Stomach (tissue), 9 donors: ENCODE measurements around the gene VGLL1. TPM values are rescaled to one million over a fixed set of nuclear protein-coding genes. Genes with fewer than 3 reads are reported as not detected.

Experiments
- DNase-seq, 2 donors: peaks; one replicate each; pipeline versions ENCODE4 v3.0.0 to v3.0.0-alpha.2; 2013 to 2019
- H3K27ac ChIP-seq, 5 donors: fragments of 200-600 bp in 4 of 5; sonication (generic) in 4 of 5; one replicate each; pipeline ENCODE4 v1.5.1; 2013 to 2019; ENCODE audit warnings: mild to moderate bottlenecking in 1 of 5, moderate library complexity in 1 of 5
- H3K27me3 ChIP-seq, 3 donors: fragments of 200-600 bp; sonication (generic); one replicate each; pipeline ENCODE4 v1.5.1; 2017 to 2019; ENCODE audit warnings: mixed run types in 1 of 3
- H3K36me3 ChIP-seq, 4 donors: fragments of 200-600 bp; sonication (generic); 1 replicate in 3 of 4; 2 replicates in 1 of 4; pipeline ENCODE4 v1.5.1; 2016 to 2019
- H3K4me1 ChIP-seq, 4 donors: fragments of 200-600 bp; sonication (generic); one replicate each; pipeline ENCODE4 v1.5.1; 2016 to 2019
- H3K4me3 ChIP-seq, 4 donors: fragments of 200-600 bp; sonication (generic) in 3 of 4; one replicate each; pipeline ENCODE4 v1.5.1; 2016 to 2019; ENCODE audit warnings: mild to moderate bottlenecking in 1 of 4
- H3K9me3 ChIP-seq, 4 donors: fragments of 200-600 bp; sonication (generic); one replicate each; pipeline ENCODE4 v1.5.1; 2016 to 2019
- CTCF ChIP-seq, 7 experiments: fragments of 450-650 bp in 4 of 7; fragments of 200-600 bp in 3 of 7; sonication (generic) in 3 of 7; IDR thresholded peaks; one replicate each; pipeline ENCODE4 v1.5.1; 2016 to 2019; ENCODE audit warnings: antibody characterized with exemption in 7 of 7, control low read depth in 2 of 7, mild to moderate bottlenecking in 1 of 7
- EP300 ChIP-seq: sonication (generic); formaldehyde crosslinking; IDR thresholded peaks from one replicate; pipeline ENCODE4 v1.6.1; 2017; ENCODE audit warnings: antibody characterized with exemption
- POLR2A ChIP-seq, 4 donors: fragments of 450-650 bp; IDR thresholded peaks; one replicate each; pipeline ENCODE4 v1.6.1; 2016; ENCODE audit warnings: antibody characterized with exemption in 4 of 4, control low read depth in 2 of 4, mild to moderate bottlenecking in 1 of 4, moderate library complexity in 1 of 4
- POLR2AphosphoS5 ChIP-seq, 3 donors: sonication (generic); formaldehyde crosslinking; IDR thresholded peaks; one replicate each; pipeline ENCODE4 v1.6.1; 2016; ENCODE audit warnings: antibody characterized with exemption in 3 of 3
- WGBS, 5 donors: extraction: QIAGEN DNeasy Blood & Tissue Kit in 3 of 5; methylation state at CpG; one replicate each; pipeline versions ENCODE4 v1.1.5 to v1.1.7; 2013 to 2018; 5-methylcytosine and 5-hydroxymethylcytosine counted together
- intact Hi-C: fragments of 100-400 bp; cut with DNase I; formaldehyde crosslinking; loops from one replicate; pipeline ENCODE4 v1.15.1; 2023; ENCODE audit warnings: low total_unique reads
- polyA plus RNA-seq, 3 donors: library from polyadenylated mRNA; stranded (reverse); fragments of 200-250 nt; gene quantifications; one replicate each; pipeline ENCODE4 v1.2.3, GENCODE V29; 2013
- total RNA-seq, 5 donors: library from RNA; depleted of rRNA; stranded (reverse); fragments of >200 nt; gene quantifications; one replicate each; pipeline versions ENCODE4 v1.1.0 to v1.2.3, GENCODE V29; 2014 to 2016
- donor health status: healthy with polysubstance abuse.
- donor health status: Bipolar disorder and iron deficiency.
- donor health status: healthy.

The VGLL1 gene
- total and polyA plus RNA-seq, 8 donors = 0.43 to 7.7 (median 1.2) TPM; not detected in 5

GRCh38 chrX:136534131-136534530 is 2.1 kb downstream of the VGLL1 start:
- DNase-seq = no peak
- peaks cover 0 to 9% (median 0%) of the 10 kb centered on the region in 3 donors for H3K27me3 ChIP-seq
- TF ChIP-seq POLR2A (IDR thresholded peaks at IDR 0.05) = no peak
- no peak for TF ChIP-seq EP300
- no peak for TF ChIP-seq CTCF (IDR thresholded peaks at IDR 0.05)
- H3K4me3 ChIP-seq = no peak overlapping the region
- no peaks in the 10 kb centered on the region for H3K9me3 ChIP-seq
- H3K36me3 ChIP-seq = no peaks in the 10 kb centered on the region
- H3K4me1 ChIP-seq = no peaks in the 10 kb centered on the region
- H3K27ac ChIP-seq = no peak overlapping the region
- WGBS, 5 donors = 70 to 94% (median 89%) methylated on average over 2 of the region's 2 CpGs
- intact Hi-C loops = no loop called here

- intact Hi-C loops = no loop called here
- Histone ChIP-seq H3K27me3 (peaks cover 0 to 12% (median 0%) of the 10 kb centered on the region in 3 donors), H3K36me3 (no peaks in the 10 kb centered on the region), H3K9me3 (no peaks in the 10 kb centered on the region), H3K4me3 (no peak overlapping the region), H3K4me1 (no peaks in the 10 kb centered on the region), H3K27ac (no peak overlapping the region)
- WGBS, 5 donors = 55 to 92% (median 70%) methylated on average over 2 of the region's 2 CpGs
- TF ChIP-seq POLR2AphosphoS5 (IDR thresholded peaks at IDR 0.05) (no peak), POLR2A (IDR thresholded peaks at IDR 0.05) (no peak), EP300 (no peak), CTCF (IDR thresholded peaks at IDR 0.05) (no peak)
- DNase-seq = no peak
Measured at GRCh38 chrX:136538811-136539210, 6.8 kb downstream of the VGLL1 start.

DNA sequence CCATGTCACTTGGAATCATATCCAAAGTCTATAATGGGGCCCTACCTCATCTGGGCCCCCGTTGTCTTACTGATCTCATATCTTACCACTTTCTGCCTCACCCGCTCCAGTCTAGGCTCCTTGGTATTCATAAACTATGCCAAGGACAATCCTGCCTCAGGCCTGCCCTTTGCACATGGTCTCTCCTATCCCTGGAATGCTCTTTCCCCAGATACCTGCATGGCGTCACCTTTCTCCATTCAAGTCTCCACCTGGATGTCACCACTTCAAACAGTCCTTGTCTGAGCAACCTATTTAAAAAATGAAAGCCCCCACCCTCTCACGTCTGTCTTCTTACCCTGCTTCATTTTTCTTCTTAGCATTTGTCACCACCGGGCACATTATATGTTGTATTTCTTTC is 8.2 kb downstream of the VGLL1 start:
- no peaks in the 10 kb centered on the region for H3K9me3 ChIP-seq
- intact Hi-C loops = no loop called here
- no peak overlapping the region for H3K27ac ChIP-seq
- no peak for DNase-seq
- no peaks in the 10 kb centered on the region for H3K4me1 ChIP-seq
- H3K4me3 ChIP-seq = no peak overlapping the region
- peaks cover 0 to 12% (median 0%) of the 10 kb centered on the region in 3 donors for H3K27me3 ChIP-seq
- H3K36me3 ChIP-seq = no peaks in the 10 kb centered on the region
- 67 to 93% (median 80%) methylated on average over 4 to 5 of the region's 5 CpGs for WGBS, 5 donors
- no peak for TF ChIP-seq EP300
- no peak for TF ChIP-seq POLR2AphosphoS5 (IDR thresholded peaks at IDR 0.05)
- no peak for TF ChIP-seq CTCF (IDR thresholded peaks at IDR 0.05)
- no peak for TF ChIP-seq POLR2A (IDR thresholded peaks at IDR 0.05)

DNA sequence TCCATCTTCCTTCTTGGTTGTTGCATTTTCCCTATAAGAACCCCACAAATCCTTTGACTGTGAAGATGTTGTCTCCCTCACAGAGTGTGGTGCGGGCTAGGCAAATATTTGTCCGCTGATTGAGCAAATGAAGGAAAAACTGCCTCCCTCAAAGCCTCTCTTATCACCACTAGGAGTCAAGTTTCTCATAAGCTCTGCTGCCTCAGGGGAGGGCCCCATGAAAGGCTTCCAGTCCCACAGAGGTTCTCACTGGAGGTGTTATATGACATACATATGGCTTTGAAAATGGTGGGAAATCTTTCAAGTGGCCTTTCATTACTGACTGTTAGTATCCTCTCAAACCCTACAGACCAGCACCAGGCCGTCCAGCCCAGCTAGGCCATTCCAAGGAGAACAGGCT is 9.3 kb downstream of the VGLL1 start:
- no peaks in the 10 kb centered on the region for H3K9me3 ChIP-seq
- H3K27me3 ChIP-seq = peaks cover 0 to 7% (median 0%) of the 10 kb centered on the region in 3 donors
- peak in 1 of 2 donors; percentile 23 for DNase-seq
- H3K4me1 ChIP-seq = no peaks in the 10 kb centered on the region
- TF ChIP-seq CTCF (IDR thresholded peaks at IDR 0.05) (no peak), EP300 (no peak), POLR2AphosphoS5 (IDR thresholded peaks at IDR 0.05) (no peak), POLR2A (IDR thresholded peaks at IDR 0.05) (no peak)
- no peak overlapping the region for H3K27ac ChIP-seq
- no peak overlapping the region for H3K4me3 ChIP-seq
- 44 to 71% (median 46%) methylated on average over 2 to 3 of the region's 3 CpGs for WGBS, 5 donors
- intact Hi-C loops = no loop called here
- H3K36me3 ChIP-seq = no peaks in the 10 kb centered on the region
